HG02759 (cell line): ENCODE results near the gene METTL2B.

Experiments used
- ATAC-seq: cut with Tn5 transposase; IDR thresholded peaks from one replicate; pipeline ENCODE4 v1.9.1; 2021; ENCODE audit warnings: mild to moderate bottlenecking, moderate library complexity; ENCODE audit not compliant: unreplicated experiment

Gene METTL2B

DNA sequence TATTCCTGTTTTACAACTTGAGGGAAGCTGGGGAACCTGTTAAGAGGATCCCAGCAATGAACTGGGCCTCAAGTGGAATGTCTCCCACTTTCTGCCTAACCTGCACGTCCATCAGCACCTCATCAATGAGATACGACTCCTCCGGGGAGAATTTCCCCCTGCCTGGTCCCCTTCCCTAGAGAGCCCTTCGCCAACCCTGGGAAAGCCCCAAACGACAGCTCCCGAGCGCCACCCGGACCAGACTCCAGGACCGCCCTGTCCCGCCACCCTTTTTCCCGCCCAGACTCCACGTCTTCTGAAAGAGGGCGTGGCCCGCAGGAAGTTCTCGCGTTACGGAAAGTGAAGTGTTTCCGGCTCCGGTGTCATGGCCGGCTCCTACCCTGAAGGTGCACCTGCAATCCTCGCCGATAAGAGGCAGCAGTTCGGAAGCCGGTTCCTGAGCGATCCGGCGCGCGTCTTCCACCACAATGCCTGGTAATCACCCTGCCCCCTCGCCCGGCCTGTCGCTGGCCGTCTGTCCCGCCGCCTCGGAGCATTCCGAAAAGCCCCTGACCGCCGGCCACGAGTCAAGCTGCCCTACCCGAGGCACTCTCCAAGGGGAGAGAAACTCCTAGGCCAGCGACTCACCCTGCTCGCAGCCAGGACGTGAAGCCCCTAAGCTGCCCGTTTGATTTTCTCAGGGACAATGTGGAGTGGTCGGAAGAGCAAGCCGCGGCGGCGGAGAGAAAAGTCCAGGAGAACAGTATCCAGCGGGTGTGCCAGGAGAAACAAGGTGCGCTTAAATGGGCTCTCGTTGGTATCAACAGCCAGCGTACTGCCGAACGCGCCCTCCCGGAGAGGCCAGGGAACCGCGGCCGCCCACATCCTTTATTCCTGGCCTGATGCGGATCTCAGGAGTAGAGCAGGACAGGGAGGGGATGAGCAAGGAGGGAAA lies at the start of gene METTL2B:
Gene METTL2B, plus strand, starts transcription at position 347 of the 934 bp plus-strand sequence. Its CDS starts 18 bp downstream, at position 365.
- ATAC-seq = peak; percentile 95

DNA sequence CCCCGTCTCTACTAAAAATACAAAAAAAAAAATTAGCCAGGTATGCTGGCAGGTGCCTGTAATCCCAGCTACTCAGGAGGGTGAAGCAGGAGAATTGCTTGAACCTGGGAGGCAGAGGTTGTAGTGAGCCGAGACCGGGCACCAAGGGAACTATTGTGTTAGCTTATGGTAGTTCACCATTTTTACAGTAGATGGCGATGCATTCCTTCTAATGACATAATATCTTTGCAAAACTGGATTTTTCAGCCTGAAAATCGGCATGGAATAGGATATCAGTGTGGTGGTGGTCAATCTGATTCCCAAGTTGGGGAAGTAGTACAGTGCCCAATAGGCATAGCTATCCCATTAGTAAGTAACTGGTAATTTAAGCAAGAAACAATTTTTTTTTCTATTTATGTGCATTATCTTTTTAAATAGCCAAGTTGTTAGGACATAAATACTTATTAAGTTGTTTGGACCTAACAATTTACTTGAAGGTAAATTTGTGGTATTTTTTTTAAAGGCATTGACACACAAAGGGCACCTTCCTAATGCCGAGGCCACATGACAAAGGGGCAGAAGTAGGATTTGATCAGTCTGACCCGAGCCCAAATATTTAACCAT lies 49.2 kb upstream of the METTL2B start:
- ATAC-seq = no peak

DNA sequence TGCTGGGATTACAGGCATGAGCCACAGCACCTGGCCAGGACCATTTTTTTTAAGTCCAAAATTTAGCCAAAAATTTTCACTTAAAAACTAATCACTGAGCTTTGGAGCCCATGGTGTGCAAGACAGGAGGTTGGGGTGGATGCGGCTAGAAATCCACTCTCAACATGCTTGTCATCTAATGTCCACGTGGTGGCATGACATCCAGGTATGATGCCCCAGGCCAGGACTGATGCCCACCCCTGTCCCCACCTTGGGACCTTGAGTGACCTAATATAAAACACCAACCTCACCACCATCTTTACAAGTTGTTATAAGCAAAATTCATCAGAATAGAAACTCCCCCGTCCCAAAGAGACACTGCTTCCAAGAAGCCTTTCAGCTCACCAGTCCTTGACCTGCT lies 46.3 kb upstream of the METTL2B start:
- no peak for ATAC-seq

GRCh38 chr7:128431221-128431620 lies 45.3 kb upstream of the METTL2B start:
- no peak for ATAC-seq

DNA sequence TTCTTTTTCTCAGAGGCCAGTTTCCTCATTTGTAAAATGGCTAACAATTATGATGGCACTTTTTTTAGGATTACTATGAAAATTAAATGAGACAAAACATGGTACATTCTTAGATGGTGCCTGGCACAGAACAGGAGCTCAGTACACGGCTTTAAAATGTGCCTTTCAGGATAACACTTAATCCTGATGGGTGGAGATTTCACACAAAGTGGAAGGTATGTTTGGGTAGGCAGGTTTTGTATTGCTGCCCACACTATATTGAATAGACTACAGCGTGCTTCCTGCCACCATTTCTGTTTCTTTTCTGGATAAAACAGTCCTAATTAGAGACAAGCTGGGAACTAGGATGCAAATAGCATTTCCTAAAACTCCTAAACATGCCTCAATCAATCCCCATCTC lies 44.8 kb upstream of the METTL2B start:
- no peak for ATAC-seq

- no peak for ATAC-seq
These were observed 41.9 kb upstream of the METTL2B start for GRCh38 chr7:128434413-128435326.

- no peak for ATAC-seq
These were observed 41.2 kb upstream of the METTL2B start for GRCh38 chr7:128435327-128435686.

DNA sequence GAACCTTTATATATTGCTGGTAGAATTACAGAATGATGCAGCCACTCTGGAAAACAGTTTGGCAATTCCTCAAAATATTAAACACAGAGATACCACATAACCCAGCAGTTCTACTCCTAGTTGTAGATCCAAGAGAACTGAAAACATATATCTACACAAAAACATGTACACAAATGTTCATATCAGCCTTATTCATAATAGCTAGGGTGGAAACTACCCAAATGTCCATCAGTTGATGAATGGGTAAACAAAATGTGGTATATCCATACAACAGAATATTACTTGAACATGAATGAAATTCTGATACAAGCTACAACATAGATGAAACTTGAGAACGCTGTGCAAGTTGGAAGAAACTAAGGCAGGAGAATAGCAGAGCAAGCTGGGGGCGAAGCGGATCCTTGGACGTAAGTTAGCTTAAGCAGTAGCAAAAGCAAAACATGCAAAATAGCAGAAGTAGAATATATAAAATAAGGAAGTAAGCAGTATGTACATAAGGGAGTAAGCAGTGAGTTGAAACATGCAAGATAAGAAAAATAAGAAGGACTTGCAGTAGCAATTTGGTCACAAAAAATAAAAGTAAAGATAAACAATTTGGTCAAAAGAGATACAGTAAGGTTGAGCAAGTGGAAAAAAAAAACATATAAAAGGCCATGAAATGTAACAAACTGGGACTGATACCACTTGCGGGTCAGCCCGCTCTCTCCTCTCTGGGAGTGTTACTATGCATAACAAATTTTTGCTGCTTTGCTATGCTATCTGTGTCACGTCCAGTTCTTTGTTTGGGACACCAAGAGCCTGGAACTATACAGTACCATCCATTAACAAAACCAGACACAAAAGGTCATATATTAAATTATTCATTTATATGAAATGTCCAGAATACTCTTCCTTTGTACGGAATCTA lies 38.9 kb upstream of the METTL2B start:
- no peak for ATAC-seq

DNA sequence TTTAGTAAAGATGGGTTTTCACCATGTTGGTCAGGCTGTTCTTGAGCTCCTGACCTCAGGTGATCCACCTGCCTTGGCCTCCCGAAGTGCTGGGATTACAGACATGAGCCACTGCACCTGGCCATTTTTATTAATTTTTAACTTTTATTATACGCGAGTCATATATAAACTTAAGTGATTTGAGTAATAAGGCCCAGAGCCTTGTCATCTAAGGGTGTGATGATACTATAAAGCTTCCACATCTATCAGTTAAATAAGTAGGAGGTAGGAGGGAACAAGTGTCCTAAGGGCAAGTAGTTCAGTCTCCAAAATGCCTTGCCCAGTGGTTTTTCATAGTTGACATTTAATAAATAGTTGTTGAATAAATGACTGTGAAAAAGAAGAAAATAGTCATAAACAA lies 34.2 kb upstream of the METTL2B start:
- no peak for ATAC-seq

- ATAC-seq = no peak
These were observed 32.5 kb upstream of the METTL2B start for GRCh38 chr7:128443831-128444600.

DNA sequence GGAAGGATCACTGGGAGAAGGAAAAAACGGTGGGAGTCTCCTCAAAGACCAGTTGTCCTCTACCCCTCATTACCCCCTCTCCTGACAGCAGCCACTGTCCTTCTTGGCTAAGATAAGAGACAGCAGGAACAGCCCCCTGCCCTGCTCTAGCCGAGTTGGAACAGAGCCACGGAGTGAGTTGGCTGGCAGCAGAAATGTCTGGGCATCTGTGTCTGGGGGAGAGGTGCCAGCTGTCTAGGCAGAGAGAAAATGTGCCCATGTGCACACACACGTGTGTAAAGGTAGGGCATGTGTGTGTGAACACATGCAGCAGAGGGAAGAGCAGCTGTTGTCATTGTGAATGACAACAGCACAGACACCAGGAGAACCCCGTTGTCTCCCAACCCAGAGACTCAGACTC lies 30.2 kb upstream of the METTL2B start:
- no peak for ATAC-seq

DNA sequence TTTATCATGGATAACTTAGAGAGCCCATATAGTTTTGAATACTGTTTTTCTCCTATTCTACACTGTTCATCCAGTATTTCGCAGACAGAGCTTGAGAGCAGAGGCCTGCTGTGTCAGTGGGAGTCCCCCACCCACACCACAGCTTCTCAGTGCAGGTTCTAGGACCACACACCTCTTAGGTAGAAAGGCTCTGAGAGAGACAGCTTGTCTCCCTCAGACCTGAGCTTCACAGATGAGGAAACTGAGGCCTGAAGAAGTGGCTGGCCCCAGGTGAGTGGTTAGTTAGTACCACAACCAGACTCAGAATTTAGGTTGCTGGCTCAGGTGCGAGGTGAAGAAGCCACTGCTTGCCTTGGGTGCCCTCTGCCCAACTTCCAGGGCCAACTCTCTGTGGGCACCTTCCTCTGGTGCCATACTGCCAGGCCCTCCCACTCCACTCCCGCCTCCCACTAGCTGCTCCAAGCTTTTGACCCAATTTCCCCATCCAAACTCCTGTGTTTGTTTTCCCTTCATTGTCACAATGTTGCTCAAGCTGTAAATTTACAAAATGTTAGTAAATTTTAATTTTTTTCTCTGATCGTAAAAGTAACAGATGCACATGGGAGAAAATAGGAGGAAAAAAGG lies 28.5 kb upstream of the METTL2B start:
- ATAC-seq = no peak

GRCh38 chr7:128448751-128449302 lies 27.7 kb upstream of the METTL2B start:
- no peak for ATAC-seq

- no peak for ATAC-seq
These were observed 26.1 kb upstream of the METTL2B start for GRCh38 chr7:128450409-128450808.

DNA sequence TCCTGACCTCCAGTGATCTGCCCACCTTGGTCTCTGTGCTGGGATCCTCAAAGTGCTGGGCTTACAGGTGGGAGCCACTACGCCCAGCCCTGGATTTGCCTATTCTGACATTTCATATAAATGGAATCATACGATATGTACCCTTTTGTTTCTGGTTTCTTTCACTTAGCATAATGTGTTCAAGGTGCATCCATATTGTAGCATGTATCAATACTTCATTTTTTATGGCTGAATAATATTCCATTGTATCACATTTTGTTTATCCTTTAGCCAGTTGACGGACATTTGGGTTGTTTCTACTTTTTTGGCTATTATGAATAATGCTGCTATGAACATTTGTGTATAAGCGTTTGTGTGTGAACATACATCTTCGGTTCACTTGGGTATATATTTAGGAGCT lies 25.6 kb upstream of the METTL2B start:
- no peak for ATAC-seq

- ATAC-seq = no peak
These were observed 24.0 kb upstream of the METTL2B start for GRCh38 chr7:128452552-128452951.

GRCh38 chr7:128453836-128454804 lies 22.4 kb upstream of the METTL2B start:
- ATAC-seq = no peak
